Mesenchymal stem cell (in vitro differentiated cells and primary cell): ENCODE results near the gene AIPL1.
A peak's percentile ranks its signal among the peaks of the same experiment; 100 is the strongest.

Experiments
- DNase-seq: peaks from one replicate; pipeline ENCODE4 v3.0.0-alpha.2; 2013
- H2AFZ ChIP-seq: one replicate; pipeline ENCODE4 v1.6.1; 2013; ENCODE audit warnings: low read depth, mild to moderate bottlenecking, control low read depth, inconsistent platforms, low read length, moderate library complexity
- H2AK5ac ChIP-seq: 2 replicates; pipeline ENCODE4 v1.6.1; 2013; ENCODE audit warnings: low read length, moderate library complexity, mild to moderate bottlenecking, inconsistent platforms; ENCODE audit not compliant: severe bottlenecking
- H2BK120ac ChIP-seq: one replicate; pipeline ENCODE4 v1.6.1; 2013; ENCODE audit warnings: low read depth, mild to moderate bottlenecking, inconsistent platforms, low read length, moderate library complexity
- H2BK12ac ChIP-seq, 2 experiments: one replicate each; pipeline ENCODE4 v1.6.1; 2013; ENCODE audit warnings: inconsistent platforms in 2 of 2, low read length in 2 of 2, mild to moderate bottlenecking in 2 of 2, moderate library complexity in 2 of 2, control low read depth in 1 of 2
- H2BK15ac ChIP-seq: one replicate; pipeline ENCODE4 v1.6.1; 2013; ENCODE audit warnings: mild to moderate bottlenecking, low read depth, inconsistent platforms; ENCODE audit not compliant: poor library complexity, severe bottlenecking
- H2BK5ac ChIP-seq: 2 replicates; pipeline ENCODE4 v1.6.1; 2013; ENCODE audit warnings: low read depth, mild to moderate bottlenecking, low read length, control low read depth, inconsistent platforms; ENCODE audit not compliant: poor library complexity, severe bottlenecking
- H3K14ac ChIP-seq, 2 experiments: one replicate each; pipeline ENCODE4 v1.6.1; 2013; ENCODE audit warnings: inconsistent platforms in 2 of 2, low read length in 2 of 2, control low read depth in 1 of 2, mild to moderate bottlenecking in 1 of 2, moderate library complexity in 1 of 2
- H3K18ac ChIP-seq, 2 experiments: one replicate each; pipeline ENCODE4 v1.6.1; 2013; ENCODE audit warnings: inconsistent platforms in 2 of 2, low read length in 2 of 2, control low read depth in 1 of 2, low read depth in 1 of 2, mild to moderate bottlenecking in 1 of 2
- H3K23ac ChIP-seq, 2 experiments: one replicate each; pipeline ENCODE4 v1.6.1; 2013; ENCODE audit warnings: inconsistent platforms in 2 of 2, low read length in 2 of 2, mild to moderate bottlenecking in 2 of 2, moderate library complexity in 2 of 2, control low read depth in 1 of 2
- H3K27ac ChIP-seq: 2 replicates; pipeline ENCODE4 v1.5.1; 2013; ENCODE audit warnings: mild to moderate bottlenecking, moderate library complexity, low read length, control low read depth, inconsistent platforms; ENCODE audit not compliant: poor library complexity, severe bottlenecking
- H3K27me3 ChIP-seq, 2 experiments: 2 replicates each; pipeline versions ENCODE4 v1.6.1 to v1.7.0; 2013; ENCODE audit warnings: low read length in 2 of 2, mild to moderate bottlenecking in 2 of 2, moderate library complexity in 2 of 2, control low read depth in 1 of 2, inconsistent platforms in 1 of 2; ENCODE audit not compliant: control insufficient read depth in 1 of 2, insufficient read depth in 1 of 2
- H3K36me3 ChIP-seq, 2 experiments: 2 replicates each; pipeline versions ENCODE4 v1.6.1 to v1.7.0; 2013; ENCODE audit warnings: low read length in 2 of 2, control low read depth in 1 of 2, inconsistent platforms in 1 of 2, low read depth in 1 of 2, mild to moderate bottlenecking in 1 of 2; ENCODE audit not compliant: insufficient read depth in 2 of 2, control insufficient read depth in 1 of 2
- H3K4ac ChIP-seq, 2 experiments: one replicate each; pipeline ENCODE4 v1.6.1; 2013; ENCODE audit warnings: inconsistent platforms in 2 of 2, low read length in 2 of 2, mild to moderate bottlenecking in 2 of 2, moderate library complexity in 2 of 2, control low read depth in 1 of 2, low read depth in 1 of 2
- H3K4me1 ChIP-seq: 2 replicates; pipeline ENCODE4 v1.6.1; 2013; ENCODE audit warnings: low read depth, low read length, control low read depth; ENCODE audit not compliant: control insufficient read depth, insufficient read depth
- H3K4me2 ChIP-seq: 2 replicates; pipeline ENCODE4 v1.6.1; 2013; ENCODE audit warnings: low read length, mild to moderate bottlenecking, inconsistent platforms; ENCODE audit not compliant: poor library complexity, severe bottlenecking
- H3K4me3 ChIP-seq, 2 experiments: 2 replicates each; pipeline versions ENCODE4 v1.5.1 to v1.7.0; 2013; ENCODE audit warnings: low read length in 2 of 2, mild to moderate bottlenecking in 2 of 2, control low read depth in 1 of 2, low read depth in 1 of 2; ENCODE audit not compliant: insufficient read depth in 1 of 2
- H3K79me1 ChIP-seq: replicated peaks from 2 replicates; pipeline ENCODE4 v1.6.1; 2013; ENCODE audit warnings: mild to moderate bottlenecking, control low read depth, low read length, inconsistent platforms; ENCODE audit not compliant: poor library complexity, severe bottlenecking
- H3K9ac ChIP-seq: 2 replicates; pipeline ENCODE4 v1.7.0; 2013; ENCODE audit warnings: mild to moderate bottlenecking, low read length, moderate library complexity
- H3K9me3 ChIP-seq: 2 replicates; pipeline ENCODE4 v1.7.0; 2013; ENCODE audit warnings: mild to moderate bottlenecking, low read length; ENCODE audit not compliant: control insufficient read depth
- H4K8ac ChIP-seq: one replicate; pipeline ENCODE4 v1.6.1; 2013; ENCODE audit warnings: inconsistent platforms, mild to moderate bottlenecking, low read length, moderate library complexity
- H4K91ac ChIP-seq: one replicate; pipeline ENCODE4 v1.6.1; 2013; ENCODE audit warnings: mild to moderate bottlenecking, low read length, inconsistent platforms
- WGBS: methylation state at CpG from one replicate; pipeline ENCODE4 v1.1.7; 2013; ENCODE audit warnings: mixed read lengths; 5-methylcytosine and 5-hydroxymethylcytosine counted together

AIPL1 gene

GRCh38 chr17:6461792-6462524 is 27.0 kb upstream of the AIPL1 start:
- H2BK5ac ChIP-seq = no peak overlapping the region
- no peak overlapping the region for H2BK12ac ChIP-seq
- H3K27ac ChIP-seq = no peak overlapping the region
- H4K8ac ChIP-seq = no peak overlapping the region
- 61% methylated on average over 10 of the region's 10 CpGs for WGBS
- no peak overlapping the region for H4K91ac ChIP-seq
- no peak overlapping the region for H3K23ac ChIP-seq
- H3K14ac ChIP-seq = no peak overlapping the region
- peak; percentile 50 for DNase-seq
- no peaks in the 10 kb centered on the region for H3K36me3 ChIP-seq
- H2AFZ ChIP-seq = no peak overlapping the region
- no peaks in the 10 kb centered on the region for H3K79me1 ChIP-seq
- H2BK120ac ChIP-seq = no peak overlapping the region
- H2AK5ac ChIP-seq = no peak overlapping the region
- no peak overlapping the region for H3K9ac ChIP-seq
- H3K27me3 ChIP-seq = peaks cover 12 to 30% of the 10 kb centered on the region in 2 experiments
- no peak overlapping the region for H3K4me3 ChIP-seq
- H3K4me2 ChIP-seq = no peak overlapping the region
- H2BK15ac ChIP-seq = no peak overlapping the region
- H3K4me1 ChIP-seq = peaks cover 16% of the 10 kb centered on the region
- no peak overlapping the region for H3K18ac ChIP-seq
- H3K4ac ChIP-seq = no peak overlapping the region
- no peaks in the 10 kb centered on the region for H3K9me3 ChIP-seq

GRCh38 chr17:6461246-6461645 is 26.3 kb upstream of the AIPL1 start:
- Histone ChIP-seq H3K4me2 (no peak overlapping the region), H2AFZ (no peak overlapping the region), H2BK120ac (no peak overlapping the region), H4K91ac (no peak overlapping the region), H3K9ac (no peak overlapping the region), H3K27me3 (peaks cover 12 to 35% of the 10 kb centered on the region in 2 experiments), H3K18ac (no peak overlapping the region), H3K4ac (no peak overlapping the region), H2BK5ac (no peak overlapping the region), H2BK15ac (no peak overlapping the region), H3K4me1 (peaks cover 22% of the 10 kb centered on the region), H3K27ac (no peak overlapping the region), H3K14ac (no peak overlapping the region), H3K79me1 (no peaks in the 10 kb centered on the region), H3K9me3 (no peaks in the 10 kb centered on the region), H3K23ac (no peak overlapping the region), H3K4me3 (no peak overlapping the region), H3K36me3 (no peaks in the 10 kb centered on the region), H2AK5ac (no peak overlapping the region), H2BK12ac (no peak overlapping the region), H4K8ac (peak overlapping the region; percentile 52)
- WGBS = 93% methylated on average over 14 of the region's 14 CpGs
- DNase-seq = no peak

- Histone ChIP-seq H3K27me3 (peaks cover 12 to 39% of the 10 kb centered on the region in 2 experiments), H3K79me1 (no peaks in the 10 kb centered on the region), H2BK120ac (no peak overlapping the region), H2BK12ac (no peak overlapping the region), H3K36me3 (no peaks in the 10 kb centered on the region), H3K23ac (no peak overlapping the region), H3K14ac (no peak overlapping the region), H3K9ac (no peak overlapping the region), H2AFZ (no peak overlapping the region), H3K4me3 (no peak overlapping the region), H2BK15ac (no peak overlapping the region), H2AK5ac (no peak overlapping the region), H4K8ac (no peak overlapping the region), H3K18ac (no peak overlapping the region), H3K4ac (no peak overlapping the region), H4K91ac (no peak overlapping the region), H2BK5ac (no peak overlapping the region), H3K4me2 (no peak overlapping the region), H3K27ac (no peak overlapping the region), H3K9me3 (no peaks in the 10 kb centered on the region), H3K4me1 (peaks cover 22% of the 10 kb centered on the region)
- no peak for DNase-seq
- WGBS = 90% methylated on average over 8 of the region's 9 CpGs
Observed at GRCh38 chr17:6460531-6461161, 25.7 kb upstream of the AIPL1 start.

- no peak overlapping the region for H2BK15ac ChIP-seq
- no peak overlapping the region for H3K23ac ChIP-seq
- H3K27me3 ChIP-seq = peaks cover 20 to 57% of the 10 kb centered on the region in 2 experiments
- no peak overlapping the region for H2AFZ ChIP-seq
- peaks cover 27% of the 10 kb centered on the region for H3K4me1 ChIP-seq
- no peak overlapping the region for H3K4me3 ChIP-seq
- H2BK12ac ChIP-seq = peak overlapping the region in 1 of 2 experiments; percentile 24
- H2BK5ac ChIP-seq = no peak overlapping the region
- no peak overlapping the region for H3K18ac ChIP-seq
- H3K4me2 ChIP-seq = no peak overlapping the region
- no peak overlapping the region for H3K14ac ChIP-seq
- H3K79me1 ChIP-seq = no peaks in the 10 kb centered on the region
- no peak overlapping the region for H3K9ac ChIP-seq
- 87% methylated on average over 14 of the region's 14 CpGs for WGBS
- H2AK5ac ChIP-seq = no peak overlapping the region
- H3K9me3 ChIP-seq = no peaks in the 10 kb centered on the region
- DNase-seq = no peak
- peak overlapping the region; percentile 43 for H4K91ac ChIP-seq
- H3K27ac ChIP-seq = no peak overlapping the region
- no peaks in the 10 kb centered on the region for H3K36me3 ChIP-seq
- peak overlapping the region; percentile 45 for H4K8ac ChIP-seq
- no peak overlapping the region for H3K4ac ChIP-seq
- no peak overlapping the region for H2BK120ac ChIP-seq
Observed at GRCh38 chr17:6458460-6458950, 23.6 kb upstream of the AIPL1 start.
